ENCODE data around the gene WIPF2. TPM values are rescaled to one million over a fixed set of nuclear protein-coding genes. Genes with fewer than 3 reads are reported as not detected.

WIPF2 gene
- polyA plus RNA-seq, 1 donor (not counting 4 experiments of a cell fraction or from before 2014, with no cell fraction given), result 8.5 TPM

DNA sequence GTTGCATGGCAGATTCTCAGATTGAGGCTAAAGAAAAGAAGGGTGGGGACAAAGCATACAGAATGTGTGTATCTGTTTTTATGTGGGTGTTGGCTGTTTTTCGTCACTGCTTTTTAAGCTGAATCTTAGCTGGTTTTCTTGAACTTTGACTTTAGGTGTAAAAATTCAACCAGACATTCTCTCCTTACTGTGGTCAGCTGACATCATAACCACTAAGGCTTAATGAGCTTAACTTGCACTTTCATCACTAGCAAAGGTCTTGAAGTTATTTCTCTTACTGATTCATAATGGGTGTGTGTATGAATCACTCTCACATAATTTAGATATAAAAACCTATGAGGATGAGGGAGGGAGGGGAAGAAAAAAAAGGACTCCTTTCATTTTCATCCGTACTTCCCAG is 64.6 kb downstream of the WIPF2 start:
- Histone ChIP-seq H3K9me3 (ENCODE audit: control insufficient read depth, low read depth, low read length) (no peaks in the 10 kb centered on the region), H3K4me2 (ENCODE audit: control insufficient read depth, extremely low read depth, insufficient read depth, low read depth, low read length) (peak overlapping the region; percentile 84), H3K4me1 (ENCODE audit: control insufficient read depth, extremely low read depth, insufficient read depth, low read length) (peaks cover 23% of the 10 kb centered on the region), H3K4me3 (ENCODE audit: control insufficient read depth in 2 of 3, extremely low read depth in 1 of 3, insufficient read depth in 2 of 3, low read depth in 1 of 3, low read length in 3 of 3) (peak overlapping the region in 2 of 3 experiments; percentile 62 to 72), H3K79me2 (ENCODE audit: control insufficient read depth, insufficient read depth, low read length) (peaks cover 2% of the 10 kb centered on the region), H3K27ac (ENCODE audit: control insufficient read depth, insufficient read depth, low read length) (peak overlapping the region; percentile 89), H3K36me3 (ENCODE audit: control insufficient read depth in 2 of 2, extremely low read depth in 1 of 2, insufficient read depth in 2 of 2, low read length in 2 of 2) (peaks cover 4 to 15% of the 10 kb centered on the region in 2 experiments), H3K9me1 (ENCODE audit: control insufficient read depth, extremely low read depth, insufficient read depth, low read length) (no peaks in the 10 kb centered on the region), H3K27me3 (ENCODE audit: control insufficient read depth, extremely low read depth, insufficient read depth, low read length) (no peaks in the 10 kb centered on the region), H4K20me1 (ENCODE audit: control insufficient read depth, extremely low read depth, insufficient read depth, low read length) (no peaks in the 10 kb centered on the region), H2AFZ (ENCODE audit: control insufficient read depth, low read length) (no peak overlapping the region), H3K9ac (ENCODE audit: control insufficient read depth, extremely low read depth, insufficient read depth, low read length) (peak overlapping the region; percentile 71)
- DNase-seq (ENCODE audit: low read depth, low spot score) (peak; percentile 86), FAIRE-seq (peak; percentile 67)
- TF ChIP-seq, protein P1, sequence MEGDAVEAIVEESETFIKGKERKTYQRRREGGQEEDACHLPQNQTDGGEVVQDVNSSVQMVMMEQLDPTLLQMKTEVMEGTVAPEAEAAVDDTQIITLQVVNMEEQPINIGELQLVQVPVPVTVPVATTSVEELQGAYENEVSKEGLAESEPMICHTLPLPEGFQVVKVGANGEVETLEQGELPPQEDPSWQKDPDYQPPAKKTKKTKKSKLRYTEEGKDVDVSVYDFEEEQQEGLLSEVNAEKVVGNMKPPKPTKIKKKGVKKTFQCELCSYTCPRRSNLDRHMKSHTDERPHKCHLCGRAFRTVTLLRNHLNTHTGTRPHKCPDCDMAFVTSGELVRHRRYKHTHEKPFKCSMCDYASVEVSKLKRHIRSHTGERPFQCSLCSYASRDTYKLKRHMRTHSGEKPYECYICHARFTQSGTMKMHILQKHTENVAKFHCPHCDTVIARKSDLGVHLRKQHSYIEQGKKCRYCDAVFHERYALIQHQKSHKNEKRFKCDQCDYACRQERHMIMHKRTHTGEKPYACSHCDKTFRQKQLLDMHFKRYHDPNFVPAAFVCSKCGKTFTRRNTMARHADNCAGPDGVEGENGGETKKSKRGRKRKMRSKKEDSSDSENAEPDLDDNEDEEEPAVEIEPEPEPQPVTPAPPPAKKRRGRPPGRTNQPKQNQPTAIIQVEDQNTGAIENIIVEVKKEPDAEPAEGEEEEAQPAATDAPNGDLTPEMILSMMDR (optimal IDR thresholded peaks at IDR 0.05 in 1 of 3, IDR thresholded peaks at IDR 0.05 in 1 of 3, conservative IDR thresholded peaks at IDR 0.05 in 1 of 3; ENCODE audit: extremely low read depth in 1 of 3, insufficient read depth in 2 of 3, low read length in 3 of 3), result no peak
- TF ChIP-seq EZH2 (IDR thresholded peaks at IDR 0.05; ENCODE audit: low read length), result no peak
- dilution Hi-C loops (cut with MboI; ENCODE audit: extremely low pct_ligation_motif_present, low sequenced_read_pairs), result no loop called here

DNA sequence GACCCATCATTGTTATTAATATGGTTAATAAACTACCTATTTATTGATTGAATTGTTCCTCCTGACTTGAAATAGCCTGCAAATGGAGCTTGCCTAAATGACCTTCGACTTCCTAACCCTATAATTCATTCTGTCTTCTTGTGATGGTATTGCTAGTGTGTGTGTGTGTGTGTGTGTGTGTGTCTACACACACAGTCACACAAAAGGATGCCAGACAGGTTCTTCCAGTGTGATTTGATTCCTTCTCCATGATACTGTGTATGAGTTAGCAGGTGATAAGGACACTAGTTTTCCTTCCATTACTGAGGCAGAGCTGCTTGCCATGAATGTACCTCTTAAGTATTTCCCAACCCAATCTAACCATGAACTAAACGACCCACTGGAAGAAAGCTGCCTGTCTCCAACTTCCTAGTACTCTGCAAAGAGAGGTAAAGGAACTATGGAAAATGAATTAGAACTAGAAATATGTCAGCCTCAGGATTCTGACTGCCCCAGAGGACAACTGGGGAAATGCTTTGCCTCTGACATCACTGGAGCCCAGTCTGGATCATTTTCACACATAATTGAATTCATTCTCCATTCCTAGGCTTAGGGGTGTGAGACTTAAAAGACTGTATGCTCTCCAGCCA is 65.1 kb downstream of the WIPF2 start:
- dilution Hi-C loops (cut with MboI; ENCODE audit: extremely low pct_ligation_motif_present, low sequenced_read_pairs), result no loop called here

More for the DNA sequence above, 65.1 kb downstream of the WIPF2 start:
- no peaks in the 10 kb centered on the region for H3K9me1 ChIP-seq (ENCODE audit: control insufficient read depth, extremely low read depth, insufficient read depth, low read length)
- H3K4me1 ChIP-seq (ENCODE audit: control insufficient read depth, extremely low read depth, insufficient read depth, low read length), result peaks cover 23% of the 10 kb centered on the region
- no peak overlapping the region for H2AFZ ChIP-seq (ENCODE audit: control insufficient read depth, low read length)
- peak overlapping the region; percentile 89 for H3K27ac ChIP-seq (ENCODE audit: control insufficient read depth, insufficient read depth, low read length)
- peak; percentile 75 for FAIRE-seq
- peaks cover 7% of the 10 kb centered on the region for H3K79me2 ChIP-seq (ENCODE audit: control insufficient read depth, insufficient read depth, low read length)
- DNase-seq (ENCODE audit: low read depth, low spot score), result peak; percentile 66
- H3K4me2 ChIP-seq (ENCODE audit: control insufficient read depth, extremely low read depth, insufficient read depth, low read depth, low read length), result peak overlapping the region; percentile 84
- TF ChIP-seq, protein P1 (optimal IDR thresholded peaks at IDR 0.05 in 1 of 3, IDR thresholded peaks at IDR 0.05 in 1 of 3, conservative IDR thresholded peaks at IDR 0.05 in 1 of 3; ENCODE audit: extremely low read depth in 1 of 3, insufficient read depth in 2 of 3, low read length in 3 of 3), result peak in 1 of 3 experiments; percentile 55
- TF ChIP-seq EZH2 (IDR thresholded peaks at IDR 0.05; ENCODE audit: low read length), result no peak
- peak overlapping the region in 2 of 3 experiments; percentile 62 to 72 for H3K4me3 ChIP-seq (ENCODE audit: control insufficient read depth in 2 of 3, extremely low read depth in 1 of 3, insufficient read depth in 2 of 3, low read depth in 1 of 3, low read length in 3 of 3)
- H3K27me3 ChIP-seq (ENCODE audit: control insufficient read depth, extremely low read depth, insufficient read depth, low read length), result no peaks in the 10 kb centered on the region
- H4K20me1 ChIP-seq (ENCODE audit: control insufficient read depth, extremely low read depth, insufficient read depth, low read length), result no peaks in the 10 kb centered on the region
- H3K9ac ChIP-seq (ENCODE audit: control insufficient read depth, extremely low read depth, insufficient read depth, low read length), result peak overlapping the region; percentile 71
- H3K9me3 ChIP-seq (ENCODE audit: control insufficient read depth, low read depth, low read length), result no peaks in the 10 kb centered on the region
- H3K36me3 ChIP-seq (ENCODE audit: control insufficient read depth in 2 of 2, extremely low read depth in 1 of 2, insufficient read depth in 2 of 2, low read length in 2 of 2), result peaks cover 4 to 10% of the 10 kb centered on the region in 2 experiments

Data from keratinocyte (primary cell).